K562 (cell line): ENCODE results near the gene SOX11. TPM values are rescaled to one million over a fixed set of nuclear protein-coding genes. Genes with fewer than 3 reads are reported as not detected.

Source experiments
- ATAC-seq: fragments of 200-7000 bp; cut with Tn5 transposase; 3 replicates; pipeline ENCODE4 v1.9.1; 2020; ENCODE audit warnings: moderate library complexity
- BruUV-seq: library from RNA; stranded (reverse); fragments of 400-500 nt; replicated peaks from 2 replicates; lab custom pipeline; 2021; lab: Mats Ljungman, UMichigan
- CTCF ChIA-PET: fragments of 300-600 bp; formaldehyde crosslinking; extraction: SDS; loops from one replicate; lab custom pipeline; 2021; ENCODE audit warnings: low intra/inter-chr PET ratio; lab: Yijun Ruan, JAX
- POLR2A ChIA-PET: fragments of 300-600, 350-650 bp; sonication (Branson Sonifier 250); formaldehyde crosslinking; extraction: SDS; loops from one replicate; lab custom pipeline; 2021; ENCODE audit warnings: antibody characterized with exemption, inconsistent platforms; lab: Yijun Ruan, JAX
- DNase-seq, 4 experiments: peaks; one replicate each; pipeline versions ENCODE4 v3.0.0 to v3.0.0-alpha.2; 2011 to 2018; ENCODE audit warnings: low spot score in 3 of 4, mixed read lengths in 3 of 4; ENCODE audit errors: extremely low read depth in 1 of 4
- FAIRE-seq: peaks from 2 replicates; lab custom pipeline; 2011; peaks lifted over from hg19 to GRCh38; lab: Jason Lieb, UNC
- H2AFZ ChIP-seq: 2 replicates; pipeline ENCODE4 v1.6.0; 2011; ENCODE audit warnings: low read depth, low read length, control low read depth, inconsistent platforms
- H3K27ac ChIP-seq: fragments of 200-600 bp; 3 replicates; pipeline ENCODE4 v1.8.0; 2011; ENCODE audit warnings: low read depth, mild to moderate bottlenecking, control low read depth, inconsistent platforms, low read length, moderate library complexity, mixed read lengths; ENCODE audit errors: extremely low read depth
- H3K27me3 ChIP-seq, 2 experiments: fragments of 300-600 bp in 1 of 2; 2 replicates in 1 of 2; 3 replicates in 1 of 2; pipeline versions ENCODE4 v1.6.0 to v1.8.0; 2011; ENCODE audit warnings: inconsistent platforms in 2 of 2, low read length in 2 of 2, mild to moderate bottlenecking in 1 of 2, mixed read lengths in 1 of 2, moderate library complexity in 1 of 2; ENCODE audit not compliant: control insufficient read depth in 2 of 2, insufficient read depth in 2 of 2
- H3K36me3 ChIP-seq: fragments of 300-600 bp; 3 replicates; pipeline ENCODE4 v1.8.0; 2011; ENCODE audit warnings: mild to moderate bottlenecking, low read length, inconsistent platforms; ENCODE audit not compliant: control insufficient read depth, insufficient read depth
- H3K4me1 ChIP-seq, 2 experiments: fragments of 200-600 bp in 1 of 2; replicated peaks in 1 of 2; 2 replicates in 1 of 2; 3 replicates in 1 of 2; pipeline versions ENCODE4 v1.5.1 to v1.8.0; 2011; ENCODE audit warnings: inconsistent platforms in 2 of 2, low read length in 2 of 2, mild to moderate bottlenecking in 1 of 2, mixed read lengths in 1 of 2, moderate library complexity in 1 of 2; ENCODE audit not compliant: control insufficient read depth in 2 of 2, insufficient read depth in 2 of 2
- H3K4me2 ChIP-seq: 2 replicates; pipeline ENCODE4 v1.6.1; 2011; ENCODE audit warnings: low read length, control low read depth, inconsistent platforms, mixed read lengths; ENCODE audit not compliant: insufficient read depth
- H3K4me3 ChIP-seq: fragments of 200-600 bp; sonication (generic), shearing (Covaris generic); 2 replicates; pipeline ENCODE4 v1.5.1; 2016; ENCODE audit warnings: control low read depth, inconsistent platforms
- H3K79me2 ChIP-seq: fragments of 200-600 bp; 3 replicates; pipeline ENCODE4 v1.8.0; 2011; ENCODE audit warnings: low read length, inconsistent platforms; ENCODE audit not compliant: control insufficient read depth, insufficient read depth
- H3K9ac ChIP-seq, 2 experiments: 2 replicates each; pipeline versions ENCODE4 v1.6.0 to v1.6.1; 2011; ENCODE audit warnings: low read depth in 2 of 2, low read length in 2 of 2, control low read depth in 1 of 2, inconsistent platforms in 1 of 2, mild to moderate bottlenecking in 1 of 2, mixed read lengths in 1 of 2; ENCODE audit not compliant: insufficient read depth in 1 of 2
- H3K9me1 ChIP-seq: one replicate; pipeline ENCODE4 v1.6.0; 2011; ENCODE audit warnings: inconsistent platforms, mild to moderate bottlenecking, low read length, moderate library complexity; ENCODE audit not compliant: control insufficient read depth, insufficient read depth
- H3K9me3 ChIP-seq: replicated peaks from 2 replicates; pipeline ENCODE4 v1.5.1; 2011; ENCODE audit warnings: low read depth, low read length, inconsistent platforms; ENCODE audit not compliant: control insufficient read depth, insufficient read depth
- H4K20me1 ChIP-seq: replicated peaks from 2 replicates; pipeline ENCODE4 v1.6.1; 2011; ENCODE audit warnings: low read length, inconsistent platforms, mixed read lengths; ENCODE audit not compliant: control insufficient read depth, insufficient read depth
- CEBPB ChIP-seq: fragments of 450-650 bp; IDR thresholded peaks from 2 replicates; pipeline ENCODE4 v1.6.1; 2016; ENCODE audit warnings: missing genetic modification characterization, missing compliant biosample characterization
- ETV1 ChIP-seq: fragments of 450-650 bp; conservative IDR thresholded peaks from 2 replicates; pipeline ENCODE4 v1.6.1; 2016; ENCODE audit warnings: missing genetic modification characterization, control low read depth, low read depth, missing compliant biosample characterization
- GTF2A2 ChIP-seq: IDR thresholded peaks from 2 replicates; pipeline ENCODE4 v1.6.1; 2016; ENCODE audit warnings: mild to moderate bottlenecking, missing genetic modification characterization, missing compliant biosample characterization
- KLF16 ChIP-seq: IDR thresholded peaks from 2 replicates; pipeline ENCODE4 v1.6.1; 2016; ENCODE audit warnings: antibody characterized with exemption
- MCM5 ChIP-seq: fragments of 450-650 bp; IDR thresholded peaks from 2 replicates; pipeline ENCODE4 v1.6.1; 2016; ENCODE audit warnings: low read depth
- MTA2 ChIP-seq: fragments of 450-650 bp; IDR thresholded peaks from 2 replicates; pipeline ENCODE4 v1.6.1; 2016; ENCODE audit warnings: low read depth
- NR2C1 ChIP-seq, 2 experiments: fragments of 450-650 bp; IDR thresholded peaks; 2 replicates each; pipeline ENCODE4 v1.6.1; 2017; ENCODE audit warnings: mild to moderate bottlenecking in 2 of 2, antibody characterized with exemption in 1 of 2, inconsistent platforms in 1 of 2, missing compliant biosample characterization in 1 of 2, missing genetic modification characterization in 1 of 2
- PYGO2 ChIP-seq: fragments of 450-650 bp; IDR thresholded peaks from 2 replicates; pipeline ENCODE4 v1.6.1; 2016; ENCODE audit warnings: mild to moderate bottlenecking, missing genetic modification characterization, moderate library complexity, missing compliant biosample characterization
- ZC3H11A ChIP-seq: IDR thresholded peaks from 2 replicates; pipeline ENCODE4 v1.6.1; 2012; ENCODE audit warnings: low read depth, low read length, improper control_type of control experiment
- ZNF79 ChIP-seq: fragments of 250-450 bp; sonication (Bioruptor Pico); IDR thresholded peaks from 2 replicates; pipeline ENCODE4 v1.4.0; 2020; ENCODE audit warnings: low read depth, mild to moderate bottlenecking, moderate library complexity
- WGBS: fragments of 100-300 bp; shearing (Covaris generic); methylation state at CpG from one replicate; pipeline ENCODE4 v1.1.6; 2016; ENCODE audit warnings: low coverage, mixed read lengths; ENCODE audit not compliant: insufficient coverage; ENCODE audit errors: missing lambda C conversion rate; 5-methylcytosine and 5-hydroxymethylcytosine counted together
- in situ Hi-C: fragments of 300-500 bp; cut with MboI; formaldehyde crosslinking; loops from 4 replicates; pipeline ENCODE4 v1.15.0; 2018; ENCODE audit warnings: inconsistent platforms, mixed read lengths
- intact Hi-C: fragments of 100-400 bp; cut with micrococcal nuclease; formaldehyde crosslinking; loops from 2 replicates; pipeline ENCODE4 v1.14.2; 2022
- polyA plus RNA-seq, 8 experiments: library from polyadenylated mRNA; depleted of rRNA in 4 of 8; stranded (reverse) in 5 of 8; unstranded in 3 of 8; fragments of >200 nt; fragmentation: Nextera tagmentation in 2 of 8; fragmentation: Illumina TruSeq in 1 of 8; extraction: Ambion mirVana in 2 of 8; extraction: Trizol in 1 of 8; gene quantifications; 2 replicates each; pipeline versions ENCODE4 v1.2.1 to v1.2.3, GENCODE V29; 2011 to 2014; ENCODE audit warnings: inconsistent platforms in 1 of 8, missing spikeins in 1 of 8
- total RNA-seq, 7 experiments: library from RNA; depleted of rRNA in 6 of 7; stranded (reverse); fragments of >200 nt in 6 of 7; fragmentation: Illumina TruSeq in 2 of 7; extraction: Trizol in 2 of 7; gene quantifications; 2 replicates each; pipeline versions ENCODE4 v1.2.1 to v1.2.3, GENCODE V29; 2011 to 2021; ENCODE audit warnings: low replicate concordance in 1 of 7
- TF ChIP-seq, protein P1 (sequence below): IDR thresholded peaks from 3 replicates; pipeline ENCODE4 v1.6.1; 2011; ENCODE audit warnings: borderline replicate concordance, mild to moderate bottlenecking; ENCODE audit not compliant: insufficient read length, insufficient read depth
- TF ChIP-seq, protein P2 (sequence below), 2 experiments: fragments of 450-650 bp; IDR thresholded peaks; 2 replicates each; pipeline ENCODE4 v1.6.1; 2016
- TF ChIP-seq, protein P3 (sequence below): fragments of 250-450 bp; sonication (Bioruptor Pico); IDR thresholded peaks from 2 replicates; pipeline ENCODE4 v1.5.0; 2022; ENCODE audit warnings: mild to moderate bottlenecking

SOX11 gene
- total and polyA plus RNA-seq, 9 of the 15 experiments (the other 6 are each of a cell fraction or from before 2014, with no cell fraction given), result 0.02 TPM; not detected in 8

DNA sequence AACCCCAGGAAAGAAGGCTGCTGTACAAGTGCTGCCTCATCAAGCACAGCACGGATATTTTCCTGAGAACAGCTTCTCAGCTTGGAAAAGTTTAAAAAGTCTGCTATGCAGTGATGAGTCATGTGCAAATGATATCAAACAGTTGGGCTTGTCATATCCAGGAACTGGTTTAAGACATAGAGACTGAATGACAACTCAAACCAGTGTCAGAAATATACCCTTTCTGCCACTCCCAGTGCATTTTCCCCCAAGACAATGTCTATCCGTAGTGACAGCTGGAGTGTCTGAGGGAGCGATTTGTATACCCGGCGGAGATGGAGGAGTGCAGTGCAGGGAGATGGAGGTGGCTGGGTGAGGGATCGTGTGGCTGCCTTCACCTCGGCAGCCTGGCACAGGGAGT lies 28.2 kb downstream of the SOX11 start:
- intact Hi-C loops (no loop called here), in situ Hi-C loops (no loop called here)
- CTCF ChIA-PET, result no interaction called here
- no peak overlapping the region for H3K9ac ChIP-seq
- no peak overlapping the region for H2AFZ ChIP-seq
- H3K4me2 ChIP-seq, result no peak overlapping the region
- POLR2A ChIA-PET, result no interaction called here
- H3K4me1 ChIP-seq, result no peaks in the 10 kb centered on the region
- TF ChIP-seq, protein P1, sequence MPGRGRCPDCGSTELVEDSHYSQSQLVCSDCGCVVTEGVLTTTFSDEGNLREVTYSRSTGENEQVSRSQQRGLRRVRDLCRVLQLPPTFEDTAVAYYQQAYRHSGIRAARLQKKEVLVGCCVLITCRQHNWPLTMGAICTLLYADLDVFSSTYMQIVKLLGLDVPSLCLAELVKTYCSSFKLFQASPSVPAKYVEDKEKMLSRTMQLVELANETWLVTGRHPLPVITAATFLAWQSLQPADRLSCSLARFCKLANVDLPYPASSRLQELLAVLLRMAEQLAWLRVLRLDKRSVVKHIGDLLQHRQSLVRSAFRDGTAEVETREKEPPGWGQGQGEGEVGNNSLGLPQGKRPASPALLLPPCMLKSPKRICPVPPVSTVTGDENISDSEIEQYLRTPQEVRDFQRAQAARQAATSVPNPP, result no peak
- TF ChIP-seq NR2C1 (IDR thresholded peaks at IDR 0.05) (no peak), NR2C1 (tag; IDR thresholded peaks at IDR 0.05) (no peak), KLF16 (no peak), ZC3H11A (no peak), ZNF79 (no peak), ETV1 (tag) (no peak), MCM5 (no peak), PYGO2 (tag) (no peak), MTA2 (no peak), GTF2A2 (no peak), CEBPB (no peak)
- TF ChIP-seq, protein P2, sequence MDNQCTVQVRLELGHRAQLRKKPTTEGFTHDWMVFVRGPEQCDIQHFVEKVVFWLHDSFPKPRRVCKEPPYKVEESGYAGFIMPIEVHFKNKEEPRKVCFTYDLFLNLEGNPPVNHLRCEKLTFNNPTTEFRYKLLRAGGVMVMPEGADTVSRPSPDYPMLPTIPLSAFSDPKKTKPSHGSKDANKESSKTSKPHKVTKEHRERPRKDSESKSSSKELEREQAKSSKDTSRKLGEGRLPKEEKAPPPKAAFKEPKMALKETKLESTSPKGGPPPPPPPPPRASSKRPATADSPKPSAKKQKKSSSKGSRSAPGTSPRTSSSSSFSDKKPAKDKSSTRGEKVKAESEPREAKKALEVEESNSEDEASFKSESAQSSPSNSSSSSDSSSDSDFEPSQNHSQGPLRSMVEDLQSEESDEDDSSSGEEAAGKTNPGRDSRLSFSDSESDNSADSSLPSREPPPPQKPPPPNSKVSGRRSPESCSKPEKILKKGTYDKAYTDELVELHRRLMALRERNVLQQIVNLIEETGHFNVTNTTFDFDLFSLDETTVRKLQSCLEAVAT (IDR thresholded peaks at IDR 0.05), result no peak
- TF ChIP-seq, protein P3, sequence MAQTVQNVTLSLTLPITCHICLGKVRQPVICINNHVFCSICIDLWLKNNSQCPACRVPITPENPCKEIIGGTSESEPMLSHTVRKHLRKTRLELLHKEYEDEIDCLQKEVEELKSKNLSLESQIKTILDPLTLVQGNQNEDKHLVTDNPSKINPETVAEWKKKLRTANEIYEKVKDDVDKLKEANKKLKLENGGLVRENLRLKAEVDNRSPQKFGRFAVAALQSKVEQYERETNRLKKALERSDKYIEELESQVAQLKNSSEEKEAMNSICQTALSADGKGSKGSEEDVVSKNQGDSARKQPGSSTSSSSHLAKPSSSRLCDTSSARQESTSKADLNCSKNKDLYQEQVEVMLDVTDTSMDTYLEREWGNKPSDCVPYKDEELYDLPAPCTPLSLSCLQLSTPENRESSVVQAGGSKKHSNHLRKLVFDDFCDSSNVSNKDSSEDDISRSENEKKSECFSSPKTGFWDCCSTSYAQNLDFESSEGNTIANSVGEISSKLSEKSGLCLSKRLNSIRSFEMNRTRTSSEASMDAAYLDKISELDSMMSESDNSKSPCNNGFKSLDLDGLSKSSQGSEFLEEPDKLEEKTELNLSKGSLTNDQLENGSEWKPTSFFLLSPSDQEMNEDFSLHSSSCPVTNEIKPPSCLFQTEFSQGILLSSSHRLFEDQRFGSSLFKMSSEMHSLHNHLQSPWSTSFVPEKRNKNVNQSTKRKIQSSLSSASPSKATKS (CRISPR knock-in tag), result no peak
- no peaks in the 10 kb centered on the region for H3K27me3 ChIP-seq
- ATAC-seq, result no peak
- H3K36me3 ChIP-seq, result no peaks in the 10 kb centered on the region
- FAIRE-seq, result no peak
- no peak for DNase-seq
- no peaks in the 10 kb centered on the region for H3K9me1 ChIP-seq
- H3K79me2 ChIP-seq, result no peaks in the 10 kb centered on the region
- no TSS peak for BruUV-seq
- no peak overlapping the region for H3K27ac ChIP-seq
- H4K20me1 ChIP-seq, result no peaks in the 10 kb centered on the region
- H3K4me3 ChIP-seq, result no peak overlapping the region
- WGBS, result 0% methylated on average over 7 of the region's 7 CpGs
- H3K9me3 ChIP-seq, result no peaks in the 10 kb centered on the region
